ENCODE measurements around the gene EFCAB9.

Gene EFCAB9

GRCh38 chr5:172169216-172169615 lies 24.8 kb upstream of the EFCAB9 start:
- H3K9me3 Mint-ChIP-seq: no peaks in the 10 kb centered on the region
- ATAC-seq (replicated peaks; ENCODE audit: extremely low read depth, poor library complexity, severe bottlenecking) (no peak), DNase-seq (ENCODE audit: low spot score in 2 of 2) (no peak)
- H3K27me3 Mint-ChIP-seq: no peaks in the 10 kb centered on the region
- peak overlapping the region; percentile 82 for H3K27ac Mint-ChIP-seq (ENCODE audit: low read depth)
- H3K4me1 Mint-ChIP-seq: peaks cover 85% of the 10 kb centered on the region
- peak overlapping the region; percentile 48 for H3K4me3 Mint-ChIP-seq
- H3K36me3 Mint-ChIP-seq (ENCODE audit: insufficient read depth): peaks cover 45% of the 10 kb centered on the region

- no peaks in the 10 kb centered on the region for H3K27me3 Mint-ChIP-seq
These were observed 23.7 kb upstream of the EFCAB9 start for GRCh38 chr5:172170251-172170701.

GRCh38 chr5:172171118-172171517 lies 22.9 kb upstream of the EFCAB9 start:
- Mint-ChIP-seq H3K9me3 (no peaks in the 10 kb centered on the region), H3K27ac (ENCODE audit: low read depth) (peak overlapping the region; percentile 82), H3K4me3 (no peak overlapping the region), H3K27me3 (no peaks in the 10 kb centered on the region), H3K36me3 (ENCODE audit: insufficient read depth) (peaks cover 57% of the 10 kb centered on the region), H3K4me1 (peaks cover 93% of the 10 kb centered on the region)
- ATAC-seq (replicated peaks; ENCODE audit: extremely low read depth, poor library complexity, severe bottlenecking): no peak
- DNase-seq (ENCODE audit: low spot score in 2 of 2): no peak

More at GRCh38 chr5:172170251-172170701, 23.7 kb upstream of the EFCAB9 start:
- H3K36me3 Mint-ChIP-seq (ENCODE audit: insufficient read depth): peaks cover 53% of the 10 kb centered on the region
- ATAC-seq (replicated peaks; ENCODE audit: extremely low read depth, poor library complexity, severe bottlenecking): no peak
- H3K4me1 Mint-ChIP-seq: peaks cover 86% of the 10 kb centered on the region
- peak overlapping the region; percentile 52 for H3K4me3 Mint-ChIP-seq
- no peaks in the 10 kb centered on the region for H3K9me3 Mint-ChIP-seq
- DNase-seq (ENCODE audit: low spot score in 2 of 2): no peak
- H3K27ac Mint-ChIP-seq (ENCODE audit: low read depth): peak overlapping the region; percentile 82

- ATAC-seq (replicated peaks; ENCODE audit: extremely low read depth, poor library complexity, severe bottlenecking) (no peak), DNase-seq (ENCODE audit: low spot score in 2 of 2) (no peak)
- Mint-ChIP-seq H3K9me3 (no peaks in the 10 kb centered on the region), H3K27ac (ENCODE audit: low read depth) (peak overlapping the region; percentile 98), H3K4me3 (peak overlapping the region; percentile 100), H3K36me3 (ENCODE audit: insufficient read depth) (peaks cover 48% of the 10 kb centered on the region), H3K4me1 (peaks cover 92% of the 10 kb centered on the region), H3K27me3 (no peaks in the 10 kb centered on the region)
These were observed 20.9 kb upstream of the EFCAB9 start for GRCh38 chr5:172172912-172173563.

- H3K27ac Mint-ChIP-seq (ENCODE audit: low read depth): peak overlapping the region; percentile 98
- H3K36me3 Mint-ChIP-seq (ENCODE audit: insufficient read depth): peaks cover 51% of the 10 kb centered on the region
- ATAC-seq (replicated peaks; ENCODE audit: extremely low read depth, poor library complexity, severe bottlenecking) (peak; percentile 13), DNase-seq (ENCODE audit: low spot score in 2 of 2) (peak; percentile 48 to 63)
- peaks cover 92% of the 10 kb centered on the region for H3K4me1 Mint-ChIP-seq
- H3K4me3 Mint-ChIP-seq: peak overlapping the region; percentile 100
- H3K27me3 Mint-ChIP-seq: no peaks in the 10 kb centered on the region
- no peaks in the 10 kb centered on the region for H3K9me3 Mint-ChIP-seq
These were observed 20.3 kb upstream of the EFCAB9 start for GRCh38 chr5:172173564-172174153.

- H3K27ac Mint-ChIP-seq (ENCODE audit: low read depth): peak overlapping the region; percentile 98
- H3K36me3 Mint-ChIP-seq (ENCODE audit: insufficient read depth): peaks cover 50% of the 10 kb centered on the region
- H3K4me3 Mint-ChIP-seq: peak overlapping the region; percentile 100
- H3K27me3 Mint-ChIP-seq: no peaks in the 10 kb centered on the region
- no peaks in the 10 kb centered on the region for H3K9me3 Mint-ChIP-seq
- H3K4me1 Mint-ChIP-seq: peaks cover 91% of the 10 kb centered on the region
- DNase-seq (ENCODE audit: low spot score in 2 of 2) (peak; percentile 64 to 83), ATAC-seq (replicated peaks; ENCODE audit: extremely low read depth, poor library complexity, severe bottlenecking) (peak; percentile 77)
These were observed 18.7 kb upstream of the EFCAB9 start for GRCh38 chr5:172175263-172175719.

- Mint-ChIP-seq H3K9me3 (no peaks in the 10 kb centered on the region), H3K4me3 (peak overlapping the region; percentile 100), H3K36me3 (ENCODE audit: insufficient read depth) (peaks cover 58% of the 10 kb centered on the region), H3K27me3 (no peaks in the 10 kb centered on the region), H3K4me1 (peaks cover 88% of the 10 kb centered on the region), H3K27ac (ENCODE audit: low read depth) (peak overlapping the region; percentile 98)
- ATAC-seq (replicated peaks; ENCODE audit: extremely low read depth, poor library complexity, severe bottlenecking) (no peak), DNase-seq (ENCODE audit: low spot score in 2 of 2) (no peak)
These were observed 16.8 kb upstream of the EFCAB9 start for GRCh38 chr5:172177176-172177575.

- Mint-ChIP-seq H3K27ac (ENCODE audit: low read depth) (peak overlapping the region; percentile 98), H3K4me3 (peak overlapping the region; percentile 100), H3K4me1 (peaks cover 82% of the 10 kb centered on the region), H3K36me3 (ENCODE audit: insufficient read depth) (peaks cover 61% of the 10 kb centered on the region), H3K9me3 (no peaks in the 10 kb centered on the region), H3K27me3 (no peaks in the 10 kb centered on the region)
- no peak for ATAC-seq (replicated peaks; ENCODE audit: extremely low read depth, poor library complexity, severe bottlenecking)
- DNase-seq (ENCODE audit: low spot score in 2 of 2): no peak
These were observed 15.5 kb upstream of the EFCAB9 start for GRCh38 chr5:172178301-172178987.

- Mint-ChIP-seq H3K4me3 (peak overlapping the region; percentile 100), H3K27me3 (no peaks in the 10 kb centered on the region), H3K27ac (ENCODE audit: low read depth) (peak overlapping the region; percentile 98), H3K4me1 (peaks cover 76% of the 10 kb centered on the region), H3K36me3 (ENCODE audit: insufficient read depth) (peaks cover 56% of the 10 kb centered on the region), H3K9me3 (no peaks in the 10 kb centered on the region)
- peak; percentile 36 to 60 for DNase-seq (ENCODE audit: low spot score in 2 of 2)
- ATAC-seq (replicated peaks; ENCODE audit: extremely low read depth, poor library complexity, severe bottlenecking): peak; percentile 47
These were observed 14.7 kb upstream of the EFCAB9 start for GRCh38 chr5:172178991-172179989.

GRCh38 chr5:172180936-172181335 lies 13.0 kb upstream of the EFCAB9 start:
- ATAC-seq (replicated peaks; ENCODE audit: extremely low read depth, poor library complexity, severe bottlenecking) (no peak), DNase-seq (ENCODE audit: low spot score in 2 of 2) (no peak)
- peak overlapping the region; percentile 100 for H3K4me3 Mint-ChIP-seq
- peak overlapping the region; percentile 98 for H3K27ac Mint-ChIP-seq (ENCODE audit: low read depth)
- H3K4me1 Mint-ChIP-seq: peaks cover 74% of the 10 kb centered on the region
- H3K36me3 Mint-ChIP-seq (ENCODE audit: insufficient read depth): peaks cover 61% of the 10 kb centered on the region
- H3K9me3 Mint-ChIP-seq: no peaks in the 10 kb centered on the region
- H3K27me3 Mint-ChIP-seq: no peaks in the 10 kb centered on the region

- peak overlapping the region; percentile 95 for H3K27ac Mint-ChIP-seq (ENCODE audit: low read depth)
- no peak for DNase-seq (ENCODE audit: low spot score in 2 of 2)
- no peak for ATAC-seq (replicated peaks; ENCODE audit: extremely low read depth, poor library complexity, severe bottlenecking)
- peak overlapping the region; percentile 100 for H3K4me3 Mint-ChIP-seq
- H3K4me1 Mint-ChIP-seq: peaks cover 68% of the 10 kb centered on the region
- no peaks in the 10 kb centered on the region for H3K27me3 Mint-ChIP-seq
- H3K9me3 Mint-ChIP-seq: no peaks in the 10 kb centered on the region
- H3K36me3 Mint-ChIP-seq (ENCODE audit: insufficient read depth): peaks cover 70% of the 10 kb centered on the region
These were observed 11.7 kb upstream of the EFCAB9 start for GRCh38 chr5:172182291-172182690.

GRCh38 chr5:172183881-172184280 lies 10.1 kb upstream of the EFCAB9 start:
- Mint-ChIP-seq H3K4me1 (peaks cover 55% of the 10 kb centered on the region), H3K4me3 (peak overlapping the region; percentile 100), H3K27me3 (no peaks in the 10 kb centered on the region), H3K27ac (ENCODE audit: low read depth) (peak overlapping the region; percentile 95), H3K9me3 (no peaks in the 10 kb centered on the region), H3K36me3 (ENCODE audit: insufficient read depth) (peaks cover 63% of the 10 kb centered on the region)
- no peak for DNase-seq (ENCODE audit: low spot score in 2 of 2)
- ATAC-seq (replicated peaks; ENCODE audit: extremely low read depth, poor library complexity, severe bottlenecking): no peak
